ENCODE measurements around the gene HBD.
A peak's percentile ranks its signal among the peaks of the same experiment; 100 is the strongest.

The HBD gene

DNA sequence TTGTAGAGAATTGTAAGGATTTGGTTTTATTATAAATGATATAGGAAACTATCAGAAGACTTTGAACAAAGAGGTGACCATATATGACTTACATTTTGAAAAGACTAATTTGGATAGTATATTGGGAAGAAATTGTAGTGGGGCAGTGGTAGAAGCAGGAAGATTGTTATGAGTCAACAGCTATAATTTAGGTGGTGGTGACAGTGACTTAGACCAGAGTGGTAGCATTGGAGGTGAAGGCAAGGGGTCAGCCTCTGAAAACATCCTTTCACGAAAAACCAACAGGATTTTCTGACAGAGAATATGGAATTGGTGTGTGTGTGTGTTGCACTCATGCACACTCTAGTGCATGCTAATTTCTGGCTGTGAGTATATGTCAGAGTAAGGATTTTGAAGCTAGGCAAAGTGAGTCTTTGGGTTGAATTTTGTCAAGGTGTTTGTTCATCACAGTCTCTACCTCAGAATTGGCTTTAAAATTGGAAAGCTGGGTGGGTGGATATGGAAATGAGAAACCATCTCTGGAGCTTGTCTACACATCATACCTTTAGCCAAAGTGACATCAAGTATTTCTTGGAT lies 43.6 kb upstream of the HBD start:
- 91% methylated on average over 1 of the region's 1 CpG for WGBS (ENCODE audit: insufficient coverage)
- H3K27ac ChIP-seq (ENCODE audit: insufficient read depth in 1 of 2, low read depth in 1 of 2, low read length in 2 of 2, poor library complexity in 1 of 2, severe bottlenecking in 2 of 2) = no peak overlapping the region
- no peak overlapping the region for H3K4me3 ChIP-seq (ENCODE audit: control insufficient read depth in 1 of 7, extremely low read depth in 1 of 7, insufficient read depth in 4 of 7, low read depth in 2 of 7, low read length in 6 of 7)
- no peak for DNase-seq
- CTCF ChIA-PET = interaction anchor here (0.6 to 5.3 kb wide), 2 partner anchors 12 to 66 kb away, joined by 4 to 23 read pairs; no protein-coding TSS in a partner anchor
- POLR2A ChIA-PET = no interaction called here
- peaks cover 0 to 43% (median 30%) of the 10 kb centered on the region in 4 experiments for H3K4me1 ChIP-seq (ENCODE audit: control extremely low read depth in 1 of 4, control insufficient read depth in 4 of 4, insufficient read depth in 4 of 4, low read length in 3 of 4)
- H3K27me3 ChIP-seq (replicated peaks in 2 of 5; ENCODE audit: control insufficient read depth in 4 of 5, insufficient read depth in 5 of 5, low read length in 4 of 5) = no peaks in the 10 kb centered on the region
- H3K36me3 ChIP-seq (ENCODE audit: control insufficient read depth in 4 of 4, insufficient read depth in 4 of 4, low read length in 3 of 4) = no peaks in the 10 kb centered on the region
- H3K9me3 ChIP-seq (ENCODE audit: control extremely low read depth in 1 of 5, control insufficient read depth in 4 of 5, insufficient read depth in 2 of 5, low read depth in 1 of 5, low read length in 4 of 5) = no peaks in the 10 kb centered on the region

DNA sequence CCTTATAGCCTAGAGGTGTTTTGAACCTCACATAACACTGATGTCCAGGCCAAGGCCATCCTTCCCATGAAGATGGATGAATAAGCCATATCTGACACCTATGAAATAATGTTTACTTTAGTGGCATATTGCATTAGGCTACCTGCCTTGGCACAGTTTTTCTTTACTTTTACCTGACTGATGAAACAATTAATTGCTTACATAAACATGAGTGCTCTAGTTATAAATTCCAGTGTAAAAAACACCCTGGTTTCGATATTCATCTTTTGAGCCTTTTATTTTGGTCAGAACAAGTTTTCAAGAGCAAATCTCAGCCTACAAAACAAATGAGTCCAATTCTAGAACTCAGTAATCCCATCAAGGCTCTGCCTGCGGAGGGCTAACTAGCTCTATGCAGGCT lies 42.4 kb upstream of the HBD start:
- no peaks in the 10 kb centered on the region for H3K9me3 ChIP-seq (ENCODE audit: control extremely low read depth in 1 of 5, control insufficient read depth in 4 of 5, insufficient read depth in 2 of 5, low read depth in 1 of 5, low read length in 4 of 5)
- H3K4me3 ChIP-seq (ENCODE audit: control insufficient read depth in 1 of 7, extremely low read depth in 1 of 7, insufficient read depth in 4 of 7, low read depth in 2 of 7, low read length in 6 of 7) = no peak overlapping the region
- no peak for DNase-seq
- ChIA-PET CTCF (interaction anchor here (0.6 kb wide), 1 partner anchor 1299 kb away, joined by 3 read pairs; no protein-coding TSS in a partner anchor), POLR2A (interaction anchor here (0.6 kb wide), 1 partner anchor 27 kb away, joined by 3 read pairs; no protein-coding TSS in a partner anchor)
- WGBS (ENCODE audit: insufficient coverage) = 100% methylated on average over 1 of the region's 2 CpGs
- H3K36me3 ChIP-seq (ENCODE audit: control insufficient read depth in 4 of 4, insufficient read depth in 4 of 4, low read length in 3 of 4) = no peaks in the 10 kb centered on the region
- peaks cover 0 to 38% (median 28%) of the 10 kb centered on the region in 4 experiments for H3K4me1 ChIP-seq (ENCODE audit: control extremely low read depth in 1 of 4, control insufficient read depth in 4 of 4, insufficient read depth in 4 of 4, low read length in 3 of 4)
- H3K27ac ChIP-seq (ENCODE audit: insufficient read depth in 1 of 2, low read depth in 1 of 2, low read length in 2 of 2, poor library complexity in 1 of 2, severe bottlenecking in 2 of 2) = peak overlapping the region in 1 of 2 experiments; percentile 65
- no peaks in the 10 kb centered on the region for H3K27me3 ChIP-seq (replicated peaks in 2 of 5; ENCODE audit: control insufficient read depth in 4 of 5, insufficient read depth in 5 of 5, low read length in 4 of 5)

DNA sequence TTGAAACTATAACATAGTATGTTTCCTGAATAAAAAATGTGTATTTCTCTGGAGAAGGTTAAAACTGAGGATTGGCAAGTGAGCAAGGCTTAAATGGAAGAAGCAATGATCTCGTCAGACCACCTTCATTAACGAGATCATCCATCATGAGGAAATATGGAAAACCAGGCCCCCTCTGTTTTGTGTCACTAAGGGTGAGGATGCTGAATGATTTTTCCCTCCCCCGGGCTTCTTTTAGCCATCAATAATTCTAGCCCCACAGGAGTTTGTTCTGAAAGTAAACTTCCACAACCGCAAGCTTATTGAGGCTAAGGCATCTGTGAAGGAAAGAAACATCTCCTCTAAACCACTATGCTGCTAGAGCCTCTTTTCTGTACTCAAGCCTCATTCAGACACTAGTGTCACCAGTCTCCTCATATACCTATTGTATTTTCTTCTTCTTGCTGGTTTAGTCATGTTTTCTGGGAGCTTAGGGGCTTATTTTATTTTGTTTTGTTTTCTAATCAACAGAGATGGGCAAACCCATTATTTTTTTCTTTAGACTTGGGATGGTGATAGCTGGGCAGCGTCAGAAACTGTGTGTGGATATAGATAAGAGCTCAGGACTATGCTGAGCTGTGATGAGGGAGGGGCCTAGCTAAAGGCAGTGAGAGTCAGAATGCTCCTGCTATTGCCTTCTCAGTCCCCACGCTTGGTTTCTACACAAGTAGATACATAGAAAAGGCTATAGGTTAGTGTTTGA lies 41.3 kb upstream of the HBD start:
- CTCF ChIA-PET = no interaction called here
- Histone ChIP-seq H3K4me1 (ENCODE audit: control extremely low read depth in 1 of 4, control insufficient read depth in 4 of 4, insufficient read depth in 4 of 4, low read length in 3 of 4) (peaks cover 0 to 31% (median 19%) of the 10 kb centered on the region in 4 experiments), H3K36me3 (ENCODE audit: control insufficient read depth in 4 of 4, insufficient read depth in 4 of 4, low read length in 3 of 4) (no peaks in the 10 kb centered on the region), H3K27ac (ENCODE audit: insufficient read depth in 1 of 2, low read depth in 1 of 2, low read length in 2 of 2, poor library complexity in 1 of 2, severe bottlenecking in 2 of 2) (peak overlapping the region; percentile 25 to 65), H3K4me3 (ENCODE audit: control insufficient read depth in 1 of 7, extremely low read depth in 1 of 7, insufficient read depth in 4 of 7, low read depth in 2 of 7, low read length in 6 of 7) (no peak overlapping the region), H3K9me3 (ENCODE audit: control extremely low read depth in 1 of 5, control insufficient read depth in 4 of 5, insufficient read depth in 2 of 5, low read depth in 1 of 5, low read length in 4 of 5) (no peaks in the 10 kb centered on the region), H3K27me3 (replicated peaks in 2 of 5; ENCODE audit: control insufficient read depth in 4 of 5, insufficient read depth in 5 of 5, low read length in 4 of 5) (no peaks in the 10 kb centered on the region)
- peak; percentile 76 to 91 (median 84) for DNase-seq
- POLR2A ChIA-PET = interaction anchor here (0.6 kb wide), 2 partner anchors 28 to 50 kb away, joined by 3 read pairs; no protein-coding TSS in a partner anchor
- 87% methylated on average over 3 of the region's 6 CpGs for WGBS (ENCODE audit: insufficient coverage)

DNA sequence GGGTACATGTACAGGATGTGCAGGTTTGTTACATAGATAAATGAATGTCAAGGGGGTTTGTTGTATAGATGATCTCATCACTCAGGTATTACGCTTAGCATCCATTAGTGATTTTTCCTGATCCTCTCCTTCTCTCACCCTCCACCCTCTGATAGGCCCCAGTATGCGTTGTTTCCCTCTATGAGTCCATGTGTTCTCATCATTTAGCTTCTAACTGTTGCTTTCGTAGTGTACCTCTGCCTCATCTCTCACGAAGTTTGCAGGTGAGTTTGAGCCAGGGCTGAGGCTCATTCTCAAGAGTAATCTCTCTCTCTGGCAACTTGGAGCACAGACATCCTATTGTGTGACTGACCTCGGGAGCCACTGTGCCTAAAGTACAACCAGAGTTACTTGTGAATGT lies 40.1 kb upstream of the HBD start:
- Histone ChIP-seq H3K27me3 (replicated peaks in 2 of 5; ENCODE audit: control insufficient read depth in 4 of 5, insufficient read depth in 5 of 5, low read length in 4 of 5) (no peaks in the 10 kb centered on the region), H3K36me3 (ENCODE audit: control insufficient read depth in 4 of 4, insufficient read depth in 4 of 4, low read length in 3 of 4) (no peaks in the 10 kb centered on the region), H3K4me1 (ENCODE audit: control extremely low read depth in 1 of 4, control insufficient read depth in 4 of 4, insufficient read depth in 4 of 4, low read length in 3 of 4) (peaks cover 0 to 23% (median 13%) of the 10 kb centered on the region in 4 experiments), H3K4me3 (ENCODE audit: control insufficient read depth in 1 of 7, extremely low read depth in 1 of 7, insufficient read depth in 4 of 7, low read depth in 2 of 7, low read length in 6 of 7) (no peak overlapping the region), H3K9me3 (ENCODE audit: control extremely low read depth in 1 of 5, control insufficient read depth in 4 of 5, insufficient read depth in 2 of 5, low read depth in 1 of 5, low read length in 4 of 5) (no peaks in the 10 kb centered on the region), H3K27ac (ENCODE audit: insufficient read depth in 1 of 2, low read depth in 1 of 2, low read length in 2 of 2, poor library complexity in 1 of 2, severe bottlenecking in 2 of 2) (peak overlapping the region in 1 of 2 experiments; percentile 65)
- POLR2A ChIA-PET = no interaction called here
- 90% methylated on average over 3 of the region's 5 CpGs for WGBS (ENCODE audit: insufficient coverage)
- CTCF ChIA-PET = no interaction called here
- no peak for DNase-seq

DNA sequence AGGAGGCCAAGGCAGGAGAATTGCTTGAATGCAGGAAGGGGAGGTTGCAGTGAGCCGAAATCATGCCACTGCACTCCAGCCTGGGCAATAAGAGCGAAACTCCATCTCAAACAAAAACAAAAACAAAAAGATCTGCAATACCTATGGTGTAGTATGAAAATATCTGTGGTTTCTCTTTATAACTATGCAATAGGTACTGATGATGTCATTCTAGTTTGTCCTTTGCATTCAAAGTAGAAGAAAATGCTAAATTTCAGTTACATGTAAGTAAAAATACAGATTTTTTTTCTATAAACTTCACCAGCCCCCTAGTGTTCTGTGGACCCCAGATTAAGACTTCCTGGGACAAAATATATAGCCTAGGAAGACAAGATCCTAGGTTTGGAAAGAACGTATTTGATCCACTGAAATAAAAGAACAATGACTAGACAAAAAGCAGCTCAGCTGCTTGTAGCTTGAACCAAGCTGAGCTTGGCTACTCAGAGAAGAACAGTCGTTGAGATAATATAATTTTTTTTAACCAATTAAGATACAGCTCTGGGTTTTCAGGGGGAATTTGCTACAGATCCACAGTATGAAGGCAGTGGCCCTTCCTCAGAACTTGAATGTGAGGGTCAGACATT lies 38.2 kb upstream of the HBD start:
- WGBS (ENCODE audit: insufficient coverage) = 100% methylated on average over 1 of the region's 4 CpGs
- ChIA-PET POLR2A (no interaction called here), CTCF (interaction anchor here (0.8 kb wide), 1 partner anchor 18 kb away, joined by 3 read pairs; no protein-coding TSS in a partner anchor)
- Histone ChIP-seq H3K4me3 (ENCODE audit: control insufficient read depth in 1 of 7, extremely low read depth in 1 of 7, insufficient read depth in 4 of 7, low read depth in 2 of 7, low read length in 6 of 7) (no peak overlapping the region), H3K27ac (ENCODE audit: insufficient read depth in 1 of 2, low read depth in 1 of 2, low read length in 2 of 2, poor library complexity in 1 of 2, severe bottlenecking in 2 of 2) (peak overlapping the region in 1 of 2 experiments; percentile 47), H3K9me3 (ENCODE audit: control extremely low read depth in 1 of 5, control insufficient read depth in 4 of 5, insufficient read depth in 2 of 5, low read depth in 1 of 5, low read length in 4 of 5) (no peaks in the 10 kb centered on the region), H3K36me3 (ENCODE audit: control insufficient read depth in 4 of 4, insufficient read depth in 4 of 4, low read length in 3 of 4) (no peaks in the 10 kb centered on the region), H3K27me3 (replicated peaks in 2 of 5; ENCODE audit: control insufficient read depth in 4 of 5, insufficient read depth in 5 of 5, low read length in 4 of 5) (no peaks in the 10 kb centered on the region), H3K4me1 (ENCODE audit: control extremely low read depth in 1 of 4, control insufficient read depth in 4 of 4, insufficient read depth in 4 of 4, low read length in 3 of 4) (peaks cover 0 to 20% (median 11%) of the 10 kb centered on the region in 4 experiments)
- no peak for DNase-seq

DNA sequence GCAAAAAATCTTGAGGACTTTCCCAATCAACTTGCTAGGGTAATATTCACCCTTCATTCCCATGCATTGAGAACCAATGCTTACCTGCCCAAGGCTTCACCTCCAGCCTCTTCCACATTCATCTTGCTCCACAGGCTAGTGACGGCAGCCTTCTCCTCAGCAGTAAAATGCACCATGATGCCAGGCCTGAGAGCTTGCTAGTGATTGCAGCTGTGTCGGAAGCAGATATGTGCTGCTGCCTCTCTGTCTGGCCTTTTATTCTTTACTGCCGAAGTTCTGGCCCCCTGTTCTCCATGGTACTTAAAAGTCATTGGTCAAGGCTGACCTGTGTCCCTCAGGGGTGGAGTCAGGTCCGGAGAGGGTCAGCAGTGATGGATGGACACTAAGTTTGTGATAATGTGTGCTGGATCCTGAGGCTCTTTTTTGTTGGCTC lies 35.4 kb upstream of the HBD start, which contains the start of gene HBE1:
HBE1 (minus strand) TSS at position 231 of the 433 bp plus-strand sequence; CDS start at position 176, 55 bp downstream.
- DNase-seq = no peak
- Histone ChIP-seq H3K36me3 (ENCODE audit: control insufficient read depth in 4 of 4, insufficient read depth in 4 of 4, low read length in 3 of 4) (no peaks in the 10 kb centered on the region), H3K27ac (ENCODE audit: insufficient read depth in 1 of 2, low read depth in 1 of 2, low read length in 2 of 2, poor library complexity in 1 of 2, severe bottlenecking in 2 of 2) (no peak within 1 kb of the TSS), H3K4me1 (ENCODE audit: control extremely low read depth in 1 of 4, control insufficient read depth in 4 of 4, insufficient read depth in 4 of 4, low read length in 3 of 4) (peaks cover 0 to 8% (median 7%) of the 10 kb centered on the region in 4 experiments), H3K4me3 (ENCODE audit: control insufficient read depth in 1 of 7, extremely low read depth in 1 of 7, insufficient read depth in 4 of 7, low read depth in 2 of 7, low read length in 6 of 7) (no peak within 1 kb of the TSS), H3K27me3 (replicated peaks in 2 of 5; ENCODE audit: control insufficient read depth in 4 of 5, insufficient read depth in 5 of 5, low read length in 4 of 5) (no peaks in the 10 kb centered on the region), H3K9me3 (ENCODE audit: control extremely low read depth in 1 of 5, control insufficient read depth in 4 of 5, insufficient read depth in 2 of 5, low read depth in 1 of 5, low read length in 4 of 5) (no peaks in the 10 kb centered on the region)
- CTCF ChIA-PET = no interaction called here
- 94% methylated on average over 3 of the region's 4 CpGs for WGBS (ENCODE audit: insufficient coverage)
- POLR2A ChIA-PET = no interaction called here

Measured in common myeloid progenitor, CD34-positive (primary cell).